ENCODE results near the gene MYLK4. TPM values are rescaled to one million over a fixed set of nuclear protein-coding genes. Genes with fewer than 3 reads are reported as not detected.
A peak's percentile ranks its signal among the peaks of the same experiment; 100 is the strongest.

MYLK4 gene
- total and polyA plus RNA-seq, 2 experiments from 2014 or later, result 0.20 to 0.43 TPM

DNA sequence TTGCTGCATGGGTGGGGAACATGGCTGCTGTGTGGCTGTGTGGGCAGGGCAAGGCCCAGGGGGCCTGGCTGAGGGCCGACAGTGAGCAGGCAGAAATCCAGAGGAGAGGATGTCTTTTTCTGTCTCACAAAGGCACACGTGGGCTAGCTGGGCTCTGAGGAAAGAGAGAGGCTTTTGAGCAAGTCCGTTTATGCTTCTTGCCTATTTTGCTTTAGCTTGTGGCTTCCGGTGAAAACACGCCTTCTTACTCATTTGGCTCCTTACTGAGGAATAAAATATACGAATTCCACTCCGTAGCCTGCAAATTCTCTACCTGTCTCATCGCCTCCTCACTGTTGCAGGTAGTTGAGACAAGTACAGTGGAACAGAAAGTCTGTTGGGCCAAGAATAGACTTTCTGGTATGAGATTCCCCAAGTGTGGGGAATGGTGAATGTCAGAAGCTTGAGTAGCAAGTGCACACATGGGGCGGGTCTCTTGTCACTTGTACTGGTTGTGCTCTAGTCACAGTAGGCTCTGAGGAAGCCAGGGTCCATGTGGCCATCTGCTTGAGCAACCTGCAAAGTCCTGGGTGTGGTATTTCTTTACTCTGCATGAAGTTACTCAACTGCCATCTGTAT is 42.9 kb upstream of the MYLK4 start:
- TF ChIP-seq EZH2 (IDR thresholded peaks at IDR 0.05; ENCODE audit: insufficient read depth, poor library complexity, severe bottlenecking) (no peak), EZH2phosphoT487 (IDR thresholded peaks at IDR 0.05; ENCODE audit: insufficient read depth, low read depth) (no peak)
- in situ Hi-C loops (cut with MboI), result no loop called here
- Histone ChIP-seq H4K20me1 (ENCODE audit: insufficient read depth) (no peaks in the 10 kb centered on the region), H3K9me3 (ENCODE audit: low read depth) (no peaks in the 10 kb centered on the region), H2AFZ (no peak overlapping the region), H3K9ac (no peak overlapping the region), H3K27ac (no peak overlapping the region), H3K4me2 (ENCODE audit: unreplicated experiment) (no peak overlapping the region), H3K27me3 (replicated peaks; ENCODE audit: insufficient read depth) (no peaks in the 10 kb centered on the region), H3K4me3 (no peak overlapping the region), H3K36me3 (ENCODE audit: low read depth) (no peaks in the 10 kb centered on the region), H3K9me2 (ENCODE audit: insufficient read depth) (no peaks in the 10 kb centered on the region), H3K4me1 (ENCODE audit: insufficient read depth) (peaks cover 31% of the 10 kb centered on the region), H3F3A (ENCODE audit: insufficient read depth) (peaks cover 31% of the 10 kb centered on the region), H3K79me2 (ENCODE audit: insufficient read depth) (peaks cover 12% of the 10 kb centered on the region)
- 83 to 87% methylated on average over 9 of the region's 9 CpGs for WGBS, 2 experiments (ENCODE audit: low coverage in 1 of 2, low lambda C conversion rate in 2 of 2, missing lambda C conversion rate in 2 of 2)
- peak; percentile 19 for DNase-seq

DNA sequence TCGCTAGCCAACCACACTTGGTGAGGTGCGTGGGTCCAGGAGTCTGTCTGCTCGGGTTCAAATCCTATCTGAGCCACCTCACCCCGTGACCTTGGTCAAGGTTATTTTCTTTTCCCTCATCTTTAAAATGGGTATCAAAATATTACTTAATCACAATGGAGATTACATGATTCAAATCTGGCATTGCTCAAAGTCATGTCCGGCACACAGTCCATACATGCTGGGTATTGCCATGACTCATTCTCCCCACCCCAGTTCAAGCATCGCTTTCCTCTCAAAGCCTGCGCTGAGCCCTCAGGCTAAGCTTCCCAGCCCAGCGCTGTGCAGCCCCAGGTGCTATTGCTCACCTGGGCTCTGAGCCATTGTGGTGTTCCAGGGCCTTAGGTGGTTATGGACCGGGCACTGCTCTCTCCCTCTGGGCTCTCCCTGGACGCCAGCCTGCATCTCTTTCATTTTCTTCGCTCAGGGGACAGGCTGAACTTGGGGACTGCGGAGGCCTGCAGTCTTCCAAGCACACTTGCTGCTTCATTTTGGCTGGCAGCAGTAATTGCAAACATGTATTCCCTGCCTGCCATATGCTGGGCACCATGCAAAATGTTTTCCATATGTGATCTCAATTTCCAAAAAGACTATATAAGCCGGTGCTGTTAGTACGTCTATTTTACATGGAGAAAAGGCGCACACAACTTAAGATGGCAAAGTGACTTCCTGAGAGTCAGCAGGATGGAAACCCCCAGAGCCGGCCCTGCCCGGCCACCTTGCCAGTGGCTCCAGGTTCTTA is 41.8 kb upstream of the MYLK4 start:
- Histone ChIP-seq H3K27me3 (replicated peaks; ENCODE audit: insufficient read depth) (no peaks in the 10 kb centered on the region), H4K20me1 (ENCODE audit: insufficient read depth) (no peaks in the 10 kb centered on the region), H2AFZ (no peak overlapping the region), H3K36me3 (ENCODE audit: low read depth) (no peaks in the 10 kb centered on the region), H3K4me3 (no peak overlapping the region), H3K9me2 (ENCODE audit: insufficient read depth) (no peaks in the 10 kb centered on the region), H3K9me3 (ENCODE audit: low read depth) (no peaks in the 10 kb centered on the region), H3K79me2 (ENCODE audit: insufficient read depth) (peaks cover 20% of the 10 kb centered on the region), H3K4me1 (ENCODE audit: insufficient read depth) (peaks cover 31% of the 10 kb centered on the region), H3F3A (ENCODE audit: insufficient read depth) (peaks cover 31% of the 10 kb centered on the region), H3K27ac (peak overlapping the region; percentile 93), H3K4me2 (ENCODE audit: unreplicated experiment) (no peak overlapping the region), H3K9ac (0 out of 2 replicates have a peak overlapping the region, but pooled peaks have one; percentile 78)
- no peak for TF ChIP-seq EZH2 (IDR thresholded peaks at IDR 0.05; ENCODE audit: insufficient read depth, poor library complexity, severe bottlenecking)
- TF ChIP-seq EZH2phosphoT487 (IDR thresholded peaks at IDR 0.05; ENCODE audit: insufficient read depth, low read depth), result no peak
- 82 to 84% methylated on average over 17 of the region's 17 CpGs for WGBS, 2 experiments (ENCODE audit: low coverage in 1 of 2, low lambda C conversion rate in 2 of 2, missing lambda C conversion rate in 2 of 2)
- in situ Hi-C loops (cut with MboI), result no loop called here
- DNase-seq, result no peak

DNA sequence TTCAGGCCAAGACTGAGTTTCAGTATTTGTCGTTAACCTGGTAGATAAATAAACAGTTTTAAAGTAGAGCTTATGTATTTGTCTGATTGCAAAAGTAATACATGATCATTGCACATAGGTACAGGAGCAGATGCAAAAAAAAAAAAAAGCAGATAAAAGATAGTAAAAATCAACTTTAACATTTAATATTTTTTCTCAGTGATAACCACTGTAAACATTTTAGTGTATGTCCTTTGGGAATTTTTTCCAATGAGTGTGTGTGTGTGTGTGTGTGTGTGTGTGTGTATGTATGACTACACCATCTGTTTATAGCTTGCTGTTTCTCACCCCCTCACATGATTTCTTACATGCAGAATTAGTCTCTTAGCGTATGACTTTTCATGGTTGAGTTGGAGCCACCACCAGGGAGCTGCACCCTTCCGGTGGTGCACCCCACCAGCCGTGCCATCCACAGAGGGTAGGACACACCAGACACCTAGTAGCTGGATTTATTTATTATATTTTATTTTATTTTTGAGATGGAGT is 40.8 kb upstream of the MYLK4 start:
- Histone ChIP-seq H3K27ac (peak overlapping the region; percentile 93), H3K9me2 (ENCODE audit: insufficient read depth) (no peaks in the 10 kb centered on the region), H3K36me3 (ENCODE audit: low read depth) (no peaks in the 10 kb centered on the region), H3K79me2 (ENCODE audit: insufficient read depth) (peaks cover 30% of the 10 kb centered on the region), H3K9me3 (ENCODE audit: low read depth) (no peaks in the 10 kb centered on the region), H2AFZ (no peak overlapping the region), H3F3A (ENCODE audit: insufficient read depth) (peaks cover 31% of the 10 kb centered on the region), H3K27me3 (replicated peaks; ENCODE audit: insufficient read depth) (no peaks in the 10 kb centered on the region), H3K4me1 (ENCODE audit: insufficient read depth) (peaks cover 31% of the 10 kb centered on the region), H3K9ac (peak overlapping the region; percentile 78; the same call in 1 of the 2 replicates), H3K4me3 (peak overlapping the region; percentile 10; the same call in 1 of the 2 replicates), H4K20me1 (ENCODE audit: insufficient read depth) (no peaks in the 10 kb centered on the region), H3K4me2 (ENCODE audit: unreplicated experiment) (peak overlapping the region; percentile 97)
- whole genome bisulfite sequencing, 2 experiments (ENCODE audit: low coverage in 1 of 2, low lambda C conversion rate in 2 of 2, missing lambda C conversion rate in 2 of 2), result 49 to 53% methylated on average over 4 of the region's 4 CpGs
- TF ChIP-seq EZH2phosphoT487 (IDR thresholded peaks at IDR 0.05; ENCODE audit: insufficient read depth, low read depth) (no peak), EZH2 (IDR thresholded peaks at IDR 0.05; ENCODE audit: insufficient read depth, poor library complexity, severe bottlenecking) (no peak)
- in situ Hi-C loops (cut with MboI), result no loop called here
- peak; percentile 24 for DNase-seq

DNA sequence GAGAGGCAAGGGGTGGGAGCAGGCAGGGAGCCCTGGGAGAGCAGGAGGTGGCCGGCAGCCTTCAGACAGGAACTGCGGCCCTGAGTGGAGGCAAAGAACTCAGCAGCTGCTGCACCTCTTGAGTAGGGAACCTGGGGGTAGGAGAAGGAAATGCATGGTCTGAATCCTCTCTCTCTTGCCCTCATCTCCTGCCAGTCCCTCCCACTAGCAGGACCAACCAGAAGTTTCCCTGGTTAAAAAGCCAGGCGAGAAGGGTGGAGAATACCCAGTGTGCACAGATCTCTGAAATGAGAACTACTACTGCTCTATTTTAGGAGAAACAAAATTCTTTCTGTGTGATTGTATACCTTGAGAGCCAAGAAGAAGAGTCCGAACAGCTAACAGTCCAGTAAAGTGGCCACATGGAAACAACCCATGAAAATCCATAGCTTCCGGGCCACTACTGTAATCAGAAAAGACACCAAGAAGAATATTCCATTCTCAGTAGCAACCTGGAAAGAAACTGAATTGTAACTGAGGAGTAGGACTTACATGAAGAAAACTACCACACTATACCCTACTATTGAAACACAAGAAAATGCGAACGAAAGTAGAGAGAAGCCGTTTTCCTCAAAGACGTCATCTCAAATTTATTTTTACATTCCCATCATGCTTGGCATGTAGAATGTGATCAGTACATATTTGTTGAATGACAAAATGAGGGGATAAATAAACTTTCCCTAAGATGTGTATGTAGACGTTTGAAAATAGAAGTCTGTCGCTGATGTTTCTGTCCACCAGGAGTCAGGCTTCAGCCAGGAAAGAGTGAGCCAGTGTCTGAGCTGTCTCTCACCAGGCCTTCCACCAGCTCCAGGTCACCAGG is 40.1 kb upstream of the MYLK4 start:
- Histone ChIP-seq H3K27ac (peak overlapping the region; percentile 93), H3K4me2 (ENCODE audit: unreplicated experiment) (peak overlapping the region; percentile 97), H3K9me2 (ENCODE audit: insufficient read depth) (no peaks in the 10 kb centered on the region), H3K4me1 (ENCODE audit: insufficient read depth) (peaks cover 31% of the 10 kb centered on the region), H2AFZ (peak overlapping the region; percentile 77), H3K4me3 (peak overlapping the region; percentile 66), H3K9me3 (ENCODE audit: low read depth) (no peaks in the 10 kb centered on the region), H4K20me1 (ENCODE audit: insufficient read depth) (no peaks in the 10 kb centered on the region), H3K36me3 (ENCODE audit: low read depth) (no peaks in the 10 kb centered on the region), H3K79me2 (ENCODE audit: insufficient read depth) (peaks cover 37% of the 10 kb centered on the region), H3K9ac (peak overlapping the region; percentile 78), H3K27me3 (replicated peaks; ENCODE audit: insufficient read depth) (no peaks in the 10 kb centered on the region), H3F3A (ENCODE audit: insufficient read depth) (peaks cover 31% of the 10 kb centered on the region)
- in situ Hi-C loops (cut with MboI), result no loop called here
- WGBS, 2 experiments (ENCODE audit: low coverage in 1 of 2, low lambda C conversion rate in 2 of 2, missing lambda C conversion rate in 2 of 2), result 6 to 11% methylated on average over 11 of the region's 11 CpGs
- no peak for TF ChIP-seq EZH2 (IDR thresholded peaks at IDR 0.05; ENCODE audit: insufficient read depth, poor library complexity, severe bottlenecking)
- no peak for TF ChIP-seq EZH2phosphoT487 (IDR thresholded peaks at IDR 0.05; ENCODE audit: insufficient read depth, low read depth)
- peak; percentile 93 for DNase-seq

All from GM23248 (cell line).